SU-DHL-6 (cell line): ENCODE data around the gene ZFYVE27.

Experiments used
- EZH2phosphoT487 ChIP-seq: fragments of 200-600 bp; sonication (generic), shearing (Covaris generic); conservative IDR thresholded peaks from 2 replicates; pipeline ENCODE4 v1.6.1; 2018; ENCODE audit warnings: mild to moderate bottlenecking, antibody characterized with exemption, low read length, moderate library complexity, mixed read lengths
- TF ChIP-seq, protein P1 (sequence below): fragments of 200-600 bp; sonication (generic); IDR thresholded peaks from one replicate; pipeline ENCODE4 v1.5.1; 2017; ENCODE audit warnings: antibody characterized with exemption, mild to moderate bottlenecking, low read length, moderate library complexity; ENCODE audit not compliant: insufficient read depth, poor library complexity, severe bottlenecking

- TF ChIP-seq, protein P1, sequence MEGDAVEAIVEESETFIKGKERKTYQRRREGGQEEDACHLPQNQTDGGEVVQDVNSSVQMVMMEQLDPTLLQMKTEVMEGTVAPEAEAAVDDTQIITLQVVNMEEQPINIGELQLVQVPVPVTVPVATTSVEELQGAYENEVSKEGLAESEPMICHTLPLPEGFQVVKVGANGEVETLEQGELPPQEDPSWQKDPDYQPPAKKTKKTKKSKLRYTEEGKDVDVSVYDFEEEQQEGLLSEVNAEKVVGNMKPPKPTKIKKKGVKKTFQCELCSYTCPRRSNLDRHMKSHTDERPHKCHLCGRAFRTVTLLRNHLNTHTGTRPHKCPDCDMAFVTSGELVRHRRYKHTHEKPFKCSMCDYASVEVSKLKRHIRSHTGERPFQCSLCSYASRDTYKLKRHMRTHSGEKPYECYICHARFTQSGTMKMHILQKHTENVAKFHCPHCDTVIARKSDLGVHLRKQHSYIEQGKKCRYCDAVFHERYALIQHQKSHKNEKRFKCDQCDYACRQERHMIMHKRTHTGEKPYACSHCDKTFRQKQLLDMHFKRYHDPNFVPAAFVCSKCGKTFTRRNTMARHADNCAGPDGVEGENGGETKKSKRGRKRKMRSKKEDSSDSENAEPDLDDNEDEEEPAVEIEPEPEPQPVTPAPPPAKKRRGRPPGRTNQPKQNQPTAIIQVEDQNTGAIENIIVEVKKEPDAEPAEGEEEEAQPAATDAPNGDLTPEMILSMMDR, result no peak
- TF ChIP-seq EZH2phosphoT487, result no peak
Measured at GRCh38 chr10:97773096-97773495, 36.2 kb downstream of the ZFYVE27 start.
